Activated B cell treated with CpG ODN at 0.5 μM for 24 hours (primary cell): Measurements from ENCODE around the gene STX1A. TPM values are rescaled to one million over a fixed set of nuclear protein-coding genes. Genes with fewer than 3 reads are reported as not detected.

ENCODE experiments used
- ATAC-seq: fragments of 200-7000 bp; cut with Tn5 transposase; one replicate; pipeline ENCODE4 v1.10.0; 2021; ENCODE audit warnings: low read depth, mild to moderate bottlenecking, moderate library complexity
- CTCF ChIA-PET: fragments of 350-600 bp; sonication (Branson Sonifier 250); formaldehyde crosslinking; loops from one replicate; lab custom pipeline; 2021; ENCODE audit warnings: antibody characterized with exemption; lab: Charles Lee
- POLR2A ChIA-PET: fragments of 350-600 bp; sonication (Branson Sonifier 250); formaldehyde crosslinking; loops from one replicate; lab custom pipeline; 2021; ENCODE audit warnings: antibody characterized with exemption; lab: Charles Lee
- DNase-seq: peaks from one replicate; pipeline ENCODE4 v3.0.0; 2022
- H3K27ac Mint-ChIP-seq: one replicate; pipeline ENCODE4 v1.8.0; 2020; ENCODE audit warnings: mixed read lengths
- H3K27me3 Mint-ChIP-seq: one replicate; pipeline ENCODE4 v1.8.0; 2021; ENCODE audit warnings: mixed read lengths
- H3K36me3 Mint-ChIP-seq: one replicate; pipeline ENCODE4 v1.8.0; 2021; ENCODE audit warnings: low read depth, mixed read lengths
- H3K4me1 Mint-ChIP-seq: one replicate; pipeline ENCODE4 v1.8.0; 2021; ENCODE audit warnings: mixed read lengths
- H3K4me3 Mint-ChIP-seq: one replicate; pipeline ENCODE4 v1.8.0; 2020; ENCODE audit warnings: mild to moderate bottlenecking, mixed read lengths
- H3K9me3 Mint-ChIP-seq: one replicate; pipeline ENCODE4 v1.8.0; 2020; ENCODE audit warnings: mixed read lengths
- intact Hi-C: fragments of 100-400 bp; cut with micrococcal nuclease; formaldehyde crosslinking; loops from one replicate; pipeline ENCODE4 v1.15.1; 2024
- total RNA-seq: library from RNA; stranded (reverse); gene quantifications from 2 replicates; pipeline ENCODE4 v1.2.3, GENCODE V29; 2022
- TF ChIP-seq, protein P1 (sequence below): fragments of 200-600 bp; IDR thresholded peaks from one replicate; pipeline ENCODE4 v1.8.0; 2022; ENCODE audit warnings: antibody characterized with exemption, mild to moderate bottlenecking

STX1A gene
- total RNA-seq, 1 donor from 2014 or later, result 1.8 TPM

DNA sequence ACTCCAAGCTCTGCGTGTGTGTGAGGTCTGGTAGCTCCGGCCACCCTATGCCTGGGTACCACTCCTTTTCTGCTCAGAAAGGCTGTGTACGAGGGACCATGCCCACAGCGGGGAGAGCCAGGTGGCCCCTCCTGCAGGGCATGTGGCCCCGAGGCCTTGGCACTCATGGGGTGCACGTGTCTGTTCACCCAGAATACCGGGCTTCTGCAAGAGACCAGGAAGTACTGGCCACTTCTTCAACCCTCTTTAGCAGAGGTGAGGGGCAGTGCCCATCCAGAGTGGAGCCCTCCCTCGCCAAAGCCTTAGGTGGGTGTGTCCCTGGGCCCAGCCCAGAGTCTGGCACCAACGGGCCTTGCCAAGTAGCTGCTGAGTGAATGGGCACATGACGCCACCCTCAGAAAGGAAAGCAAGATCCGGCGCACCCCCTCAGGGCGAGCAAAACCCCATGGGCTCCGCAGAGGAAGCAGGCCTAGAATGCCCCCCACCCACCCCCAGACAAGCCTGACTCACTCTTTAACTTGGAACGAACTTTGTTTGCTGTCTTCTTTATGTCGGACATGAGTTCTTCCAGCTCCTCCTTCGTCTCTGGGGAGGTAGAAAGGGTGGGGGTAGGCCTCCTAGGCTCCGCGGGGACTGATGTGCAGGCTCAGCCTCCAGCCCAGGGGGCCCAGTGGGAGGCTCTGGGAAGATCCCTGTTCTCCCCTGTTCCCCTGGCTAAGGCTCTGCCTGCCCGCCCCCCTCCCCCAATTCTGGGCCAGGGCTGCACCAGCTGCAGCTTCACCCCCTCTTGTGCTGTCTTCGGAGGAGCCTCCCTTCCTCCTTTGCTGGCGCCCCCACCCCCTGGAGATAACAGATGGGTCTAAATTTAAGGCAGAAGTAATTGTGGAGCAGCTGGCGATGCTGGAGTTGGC, 14.6 kb downstream of the STX1A start:
- H3K36me3 Mint-ChIP-seq, result no peaks in the 10 kb centered on the region
- no peak overlapping the region for H3K4me3 Mint-ChIP-seq
- ChIA-PET CTCF (no interaction called here), POLR2A (interaction anchor here (0.5 kb wide), 1 partner anchor 23 kb away, joined by 8 read pairs; no protein-coding TSS in a partner anchor)
- intact Hi-C loops, result loop anchor here (1.0 kb wide), 1 partner anchor 38 kb away; the partner anchor contains the start of gene VPS37D
- ATAC-seq (no peak), DNase-seq (no peak)
- TF ChIP-seq, protein P1, sequence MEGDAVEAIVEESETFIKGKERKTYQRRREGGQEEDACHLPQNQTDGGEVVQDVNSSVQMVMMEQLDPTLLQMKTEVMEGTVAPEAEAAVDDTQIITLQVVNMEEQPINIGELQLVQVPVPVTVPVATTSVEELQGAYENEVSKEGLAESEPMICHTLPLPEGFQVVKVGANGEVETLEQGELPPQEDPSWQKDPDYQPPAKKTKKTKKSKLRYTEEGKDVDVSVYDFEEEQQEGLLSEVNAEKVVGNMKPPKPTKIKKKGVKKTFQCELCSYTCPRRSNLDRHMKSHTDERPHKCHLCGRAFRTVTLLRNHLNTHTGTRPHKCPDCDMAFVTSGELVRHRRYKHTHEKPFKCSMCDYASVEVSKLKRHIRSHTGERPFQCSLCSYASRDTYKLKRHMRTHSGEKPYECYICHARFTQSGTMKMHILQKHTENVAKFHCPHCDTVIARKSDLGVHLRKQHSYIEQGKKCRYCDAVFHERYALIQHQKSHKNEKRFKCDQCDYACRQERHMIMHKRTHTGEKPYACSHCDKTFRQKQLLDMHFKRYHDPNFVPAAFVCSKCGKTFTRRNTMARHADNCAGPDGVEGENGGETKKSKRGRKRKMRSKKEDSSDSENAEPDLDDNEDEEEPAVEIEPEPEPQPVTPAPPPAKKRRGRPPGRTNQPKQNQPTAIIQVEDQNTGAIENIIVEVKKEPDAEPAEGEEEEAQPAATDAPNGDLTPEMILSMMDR, result no peak
- H3K27ac Mint-ChIP-seq, result no peak overlapping the region
- H3K9me3 Mint-ChIP-seq, result no peaks in the 10 kb centered on the region
- H3K27me3 Mint-ChIP-seq, result peaks cover 8% of the 10 kb centered on the region
- H3K4me1 Mint-ChIP-seq, result peaks cover 16% of the 10 kb centered on the region

DNA sequence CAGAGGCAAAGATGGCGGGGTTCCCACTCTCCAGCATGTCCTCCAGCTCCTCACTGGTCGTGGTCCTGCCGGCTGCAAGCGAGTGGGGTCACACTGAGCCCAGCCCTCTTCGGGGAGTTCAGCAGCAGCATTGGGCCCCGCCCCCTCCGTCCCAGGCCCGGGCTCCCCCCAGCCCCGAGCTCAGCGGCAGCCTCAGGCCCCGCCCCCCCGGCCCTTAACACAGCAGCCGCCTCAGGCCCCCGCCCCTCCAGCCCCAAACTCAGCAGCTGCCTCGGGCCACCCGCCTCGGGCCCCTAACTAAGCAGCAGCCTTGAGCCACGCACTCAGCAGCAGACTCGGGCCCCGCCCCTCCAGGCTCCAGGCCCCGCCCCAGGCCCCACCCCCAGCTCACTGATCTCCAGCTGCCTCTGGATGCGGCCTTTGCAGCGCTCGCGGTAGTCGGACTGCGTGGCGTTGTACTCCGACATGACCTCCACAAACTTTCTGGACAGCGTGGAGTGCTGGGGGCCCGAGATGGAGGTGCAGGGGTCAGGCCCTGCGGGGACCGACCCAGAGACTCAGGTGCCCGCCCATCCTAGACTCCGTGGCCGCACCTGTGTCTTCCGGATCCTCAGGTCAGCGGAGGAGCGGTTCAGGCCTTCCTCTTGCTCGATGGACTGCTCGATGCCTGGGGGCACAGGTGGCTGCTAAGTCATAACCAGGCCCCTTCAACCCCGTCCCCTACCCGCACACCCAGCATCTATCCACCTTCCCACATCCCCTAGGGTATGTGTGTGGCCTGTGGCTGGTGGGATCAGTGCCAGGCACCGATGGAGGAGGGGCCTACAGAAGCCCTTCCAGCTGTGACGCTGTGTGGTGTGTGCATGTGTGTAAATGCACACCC, 15.5 kb downstream of the STX1A start:
- H3K9me3 Mint-ChIP-seq, result no peaks in the 10 kb centered on the region
- POLR2A ChIA-PET, result interaction anchor here (0.8 to 0.9 kb wide), 2 partner anchors 20 to 36 kb away, joined by 3 to 4 read pairs; partner anchors contain the start of gene VPS37D
- peaks cover 4% of the 10 kb centered on the region for H3K36me3 Mint-ChIP-seq
- ATAC-seq, result peak; percentile 67
- H3K4me3 Mint-ChIP-seq, result no peak overlapping the region
- CTCF ChIA-PET, result no interaction called here
- peaks cover 16% of the 10 kb centered on the region for H3K4me1 Mint-ChIP-seq
- TF ChIP-seq, protein P1, result no peak
- H3K27me3 Mint-ChIP-seq, result peaks cover 8% of the 10 kb centered on the region
- no peak for DNase-seq
- H3K27ac Mint-ChIP-seq, result no peak overlapping the region
- intact Hi-C loops, result loop anchor here (1.0 kb wide), 1 partner anchor 37 kb away; the partner anchor contains the start of gene VPS37D

DNA sequence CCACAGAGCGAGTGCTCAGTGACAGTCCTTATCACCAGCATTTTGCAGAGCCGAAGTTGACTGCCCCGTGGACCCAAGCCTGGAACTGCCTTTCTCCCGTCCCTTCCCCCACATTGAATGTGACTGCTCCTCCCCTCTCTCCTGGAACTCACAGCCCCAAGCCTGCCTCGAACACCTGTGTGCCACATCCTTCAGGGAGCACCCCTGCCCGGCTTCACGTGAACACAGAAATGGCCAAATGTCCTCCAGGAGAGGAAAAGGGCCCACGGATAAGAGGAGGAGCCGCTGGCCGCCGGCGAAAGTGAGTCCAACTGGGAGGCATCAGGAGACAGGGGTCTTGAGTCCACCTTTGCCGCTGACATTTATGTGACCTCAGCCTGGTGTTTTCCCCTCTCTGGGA, 16.2 kb downstream of the STX1A start:
- Mint-ChIP-seq H3K9me3 (no peaks in the 10 kb centered on the region), H3K4me1 (peaks cover 16% of the 10 kb centered on the region), H3K36me3 (peaks cover 12% of the 10 kb centered on the region), H3K4me3 (no peak overlapping the region), H3K27ac (no peak overlapping the region), H3K27me3 (peaks cover 8% of the 10 kb centered on the region)
- POLR2A ChIA-PET, result interaction anchor here (0.8 to 0.9 kb wide), 2 partner anchors 19 to 35 kb away, joined by 3 to 4 read pairs; partner anchors contain the start of gene VPS37D
- intact Hi-C loops, result no loop called here
- DNase-seq (no peak), ATAC-seq (no peak)
- TF ChIP-seq, protein P1, result no peak
- CTCF ChIA-PET, result no interaction called here

DNA sequence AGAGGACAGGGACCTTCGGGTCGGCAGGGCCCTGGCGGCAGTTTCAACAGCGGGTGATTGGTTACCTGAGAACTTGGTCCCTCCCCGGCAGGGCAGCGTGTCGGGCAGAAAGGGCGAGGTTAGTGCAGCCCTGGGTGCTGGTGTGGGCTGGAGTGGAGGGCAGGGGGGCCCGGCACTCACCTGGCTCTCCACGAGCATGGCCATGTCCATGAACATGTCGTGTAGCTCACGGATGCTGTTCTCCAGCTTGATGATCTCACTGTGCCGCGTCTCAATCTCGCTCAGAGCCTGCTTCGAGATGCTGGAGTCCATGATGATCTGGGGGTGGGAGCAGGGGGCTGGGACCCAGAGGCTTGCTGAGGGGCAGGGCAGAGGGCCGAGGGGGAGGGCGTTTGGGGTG, 16.8 kb downstream of the STX1A start:
- no peak for DNase-seq
- POLR2A ChIA-PET, result interaction anchor here (0.6 kb wide), 1 partner anchor 1991 kb away, joined by 5 read pairs; no protein-coding TSS in a partner anchor
- Mint-ChIP-seq H3K4me1 (peaks cover 16% of the 10 kb centered on the region), H3K36me3 (peaks cover 18% of the 10 kb centered on the region), H3K4me3 (no peak overlapping the region), H3K27ac (no peak overlapping the region), H3K9me3 (no peaks in the 10 kb centered on the region), H3K27me3 (peaks cover 8% of the 10 kb centered on the region)
- intact Hi-C loops, result no loop called here
- CTCF ChIA-PET, result no interaction called here
- TF ChIP-seq, protein P1, result no peak
- no peak for ATAC-seq
